T-helper 22 cell (primary cell): ENCODE measurements around the gene VARS2.
"Not testable (repeated sequence)": the region's sequence is repeated elsewhere in the genome, so short reads cannot be mapped to it uniquely, and the experiment has no call there.

ENCODE experiments used
- DNase-seq: peaks from one replicate; pipeline ENCODE4 v3.0.0-alpha.2; 2020; ENCODE audit warnings: low read depth

Gene VARS2

GRCh38 chr6:30963641-30964040, 49.6 kb downstream of the VARS2 start:
- DNase-seq, result no peak

GRCh38 chr6:30964075-30964474, 50.0 kb downstream of the VARS2 start:
- no peak for DNase-seq

- DNase-seq, result no peak
Observed at GRCh38 chr6:30965140-30965601, 51.1 kb downstream of the VARS2 start.

- no peak for DNase-seq
Observed at GRCh38 chr6:30966154-30966553, 52.1 kb downstream of the VARS2 start.

- not testable (repeated sequence) for DNase-seq
Observed at GRCh38 chr6:30969171-30969570, 55.1 kb downstream of the VARS2 start.

GRCh38 chr6:30970946-30971345, 56.9 kb downstream of the VARS2 start:
- no peak for DNase-seq

GRCh38 chr6:30972816-30973215, 58.8 kb downstream of the VARS2 start:
- DNase-seq, result no peak

GRCh38 chr6:30974490-30975252, 60.6 kb downstream of the VARS2 start:
- DNase-seq, result no peak
